Measurements from ENCODE around the gene TLCD3B. TPM values are rescaled to one million over a fixed set of nuclear protein-coding genes. Genes with fewer than 3 reads are reported as not detected.

The TLCD3B gene
- total RNA-seq, 2 donors from 2014 or later, result 0.16 to 0.49 TPM

GRCh38 chr16:30054451-30054850, 23.4 kb upstream of the TLCD3B start:
- intact Hi-C loops (cut with DNase I), result no loop called here
- no peaks in the 10 kb centered on the region for H3K27me3 ChIP-seq
- TF ChIP-seq, protein P1, sequence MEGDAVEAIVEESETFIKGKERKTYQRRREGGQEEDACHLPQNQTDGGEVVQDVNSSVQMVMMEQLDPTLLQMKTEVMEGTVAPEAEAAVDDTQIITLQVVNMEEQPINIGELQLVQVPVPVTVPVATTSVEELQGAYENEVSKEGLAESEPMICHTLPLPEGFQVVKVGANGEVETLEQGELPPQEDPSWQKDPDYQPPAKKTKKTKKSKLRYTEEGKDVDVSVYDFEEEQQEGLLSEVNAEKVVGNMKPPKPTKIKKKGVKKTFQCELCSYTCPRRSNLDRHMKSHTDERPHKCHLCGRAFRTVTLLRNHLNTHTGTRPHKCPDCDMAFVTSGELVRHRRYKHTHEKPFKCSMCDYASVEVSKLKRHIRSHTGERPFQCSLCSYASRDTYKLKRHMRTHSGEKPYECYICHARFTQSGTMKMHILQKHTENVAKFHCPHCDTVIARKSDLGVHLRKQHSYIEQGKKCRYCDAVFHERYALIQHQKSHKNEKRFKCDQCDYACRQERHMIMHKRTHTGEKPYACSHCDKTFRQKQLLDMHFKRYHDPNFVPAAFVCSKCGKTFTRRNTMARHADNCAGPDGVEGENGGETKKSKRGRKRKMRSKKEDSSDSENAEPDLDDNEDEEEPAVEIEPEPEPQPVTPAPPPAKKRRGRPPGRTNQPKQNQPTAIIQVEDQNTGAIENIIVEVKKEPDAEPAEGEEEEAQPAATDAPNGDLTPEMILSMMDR (IDR thresholded peaks at IDR 0.05), result no peak
- no peak overlapping the region for H3K27ac ChIP-seq
- no peak overlapping the region for H3K4me3 ChIP-seq
- no peaks in the 10 kb centered on the region for H3K9me3 ChIP-seq
- no peaks in the 10 kb centered on the region for H3K36me3 ChIP-seq
- DNase-seq, result no peak
- no peak overlapping the region for H3K9ac ChIP-seq (ENCODE audit: low read depth in 2 of 2, low read length in 2 of 2)
- H3K4me1 ChIP-seq, result peaks cover 4% of the 10 kb centered on the region

GRCh38 chr16:30053376-30054015, 22.4 kb upstream of the TLCD3B start:
- no peaks in the 10 kb centered on the region for H3K9me3 ChIP-seq
- TF ChIP-seq, protein P1 (IDR thresholded peaks at IDR 0.05), result no peak
- intact Hi-C loops (cut with DNase I), result no loop called here
- H3K9ac ChIP-seq (ENCODE audit: low read depth in 2 of 2, low read length in 2 of 2), result peak overlapping the region; percentile 46 to 77
- H3K4me1 ChIP-seq, result peaks cover 4% of the 10 kb centered on the region
- H3K4me3 ChIP-seq, result peak overlapping the region; percentile 54
- no peaks in the 10 kb centered on the region for H3K36me3 ChIP-seq
- no peak overlapping the region for H3K27ac ChIP-seq
- no peaks in the 10 kb centered on the region for H3K27me3 ChIP-seq
- no peak for DNase-seq

- TF ChIP-seq, protein P1 (IDR thresholded peaks at IDR 0.05), result no peak
- Histone ChIP-seq H3K9ac (ENCODE audit: low read depth in 2 of 2, low read length in 2 of 2) (peak overlapping the region; percentile 46 to 77), H3K27me3 (no peaks in the 10 kb centered on the region), H3K4me1 (peaks cover 4% of the 10 kb centered on the region), H3K36me3 (no peaks in the 10 kb centered on the region), H3K27ac (no peak overlapping the region), H3K9me3 (no peaks in the 10 kb centered on the region), H3K4me3 (peak overlapping the region; percentile 54)
- DNase-seq, result peak; percentile 96
- intact Hi-C loops (cut with DNase I), result no loop called here
Measured at GRCh38 chr16:30052671-30053372, 21.8 kb upstream of the TLCD3B start.

DNA sequence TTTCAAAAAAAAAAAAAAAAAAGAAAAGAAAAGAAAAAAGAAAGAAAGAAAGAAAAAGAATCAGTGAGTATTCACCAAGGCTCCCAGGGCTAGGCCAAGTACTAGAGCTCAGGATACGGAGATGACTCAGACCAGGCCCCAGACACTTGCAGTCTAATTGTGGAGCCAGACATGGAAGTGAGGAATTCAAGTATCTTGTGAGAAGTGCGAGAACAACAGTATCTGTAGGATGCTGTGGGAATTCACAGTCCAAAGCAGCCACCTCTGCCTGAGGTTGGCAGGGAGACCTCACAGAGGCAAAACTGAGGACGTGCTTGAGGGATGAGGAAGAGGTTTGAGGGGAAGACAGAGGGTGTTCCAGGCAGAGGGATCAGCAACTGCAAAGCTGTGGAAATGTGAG, 20.4 kb upstream of the TLCD3B start:
- Histone ChIP-seq H3K36me3 (no peaks in the 10 kb centered on the region), H3K4me3 (no peak overlapping the region), H3K9me3 (no peaks in the 10 kb centered on the region), H3K4me1 (peaks cover 4% of the 10 kb centered on the region), H3K9ac (ENCODE audit: low read depth in 2 of 2, low read length in 2 of 2) (no peak overlapping the region), H3K27ac (no peak overlapping the region), H3K27me3 (no peaks in the 10 kb centered on the region)
- intact Hi-C loops (cut with DNase I), result no loop called here
- DNase-seq, result no peak
- TF ChIP-seq, protein P1 (IDR thresholded peaks at IDR 0.05), result no peak

- H3K9me3 ChIP-seq, result no peaks in the 10 kb centered on the region
- H3K36me3 ChIP-seq, result no peaks in the 10 kb centered on the region
- H3K27me3 ChIP-seq, result no peaks in the 10 kb centered on the region
- peaks cover 4% of the 10 kb centered on the region for H3K4me1 ChIP-seq
- no peak overlapping the region for H3K4me3 ChIP-seq
- H3K27ac ChIP-seq, result no peak overlapping the region
- intact Hi-C loops (cut with DNase I), result no loop called here
- TF ChIP-seq, protein P1 (IDR thresholded peaks at IDR 0.05), result no peak
- no peak overlapping the region for H3K9ac ChIP-seq (ENCODE audit: low read depth in 2 of 2, low read length in 2 of 2)
- DNase-seq, result no peak
Measured at GRCh38 chr16:30049871-30050270, 18.8 kb upstream of the TLCD3B start.
